H1 (cell line): ENCODE results near the gene SH3BP5. TPM values are rescaled to one million over a fixed set of nuclear protein-coding genes. Genes with fewer than 3 reads are reported as not detected.

Source experiments
- CTCF ChIA-PET: fragments of 300-600 bp; sonication (Branson Sonifier 250); formaldehyde crosslinking; loops from one replicate; lab custom pipeline; 2021; ENCODE audit not compliant: partially characterized antibody; lab: Charles Lee
- POLR2A ChIA-PET: fragments of 300-600 bp; sonication (Branson Sonifier 250); formaldehyde crosslinking; loops from one replicate; lab custom pipeline; 2021; ENCODE audit warnings: inconsistent platforms; ENCODE audit not compliant: partially characterized antibody; lab: Charles Lee
- DNase-seq, 2 experiments: peaks; one replicate each; pipeline versions ENCODE4 v3.0.0 to v3.0.0-alpha.2; 2010 to 2022; ENCODE audit warnings: low spot score in 2 of 2, low read depth in 1 of 2, mixed read lengths in 1 of 2
- FAIRE-seq: peaks from 2 replicates; lab custom pipeline; 2011; peaks lifted over from hg19 to GRCh38; lab: Jason Lieb, UNC
- H2AFZ ChIP-seq: 2 replicates; pipeline ENCODE4 v1.8.1; 2012; ENCODE audit warnings: low read length, inconsistent platforms
- H2AK5ac ChIP-seq: 2 replicates; pipeline ENCODE4 v1.6.1; 2013; ENCODE audit warnings: low read depth, low read length
- H2BK120ac ChIP-seq: replicated peaks from 2 replicates; pipeline ENCODE3; 2013; ENCODE audit warnings: low read depth, low read length, inconsistent platforms
- H2BK12ac ChIP-seq: 2 replicates; pipeline ENCODE4 v1.6.1; 2013; ENCODE audit warnings: low read depth, low read length
- H2BK15ac ChIP-seq: 2 replicates; pipeline ENCODE4 v1.6.1; 2013; ENCODE audit warnings: low read length
- H2BK20ac ChIP-seq: 2 replicates; pipeline ENCODE4 v1.6.1; 2013; ENCODE audit warnings: low read length
- H2BK5ac ChIP-seq: 2 replicates; pipeline ENCODE4 v1.6.1; 2013; ENCODE audit warnings: low read depth, low read length
- H3K14ac ChIP-seq: 2 replicates; pipeline ENCODE4 v1.6.1; 2013; ENCODE audit warnings: inconsistent platforms; ENCODE audit not compliant: insufficient read length
- H3K18ac ChIP-seq: 2 replicates; pipeline ENCODE4 v1.6.1; 2013; ENCODE audit warnings: low read length; ENCODE audit errors: extremely low read depth
- H3K23ac ChIP-seq: 2 replicates; pipeline ENCODE4 v1.6.1; 2013; ENCODE audit warnings: inconsistent platforms; ENCODE audit not compliant: insufficient read length
- H3K23me2 ChIP-seq: 2 replicates; pipeline ENCODE4 v1.6.1; 2013; ENCODE audit warnings: low read depth, low read length
- H3K27ac ChIP-seq: 2 replicates; pipeline ENCODE4 v1.6.1; 2011; ENCODE audit warnings: low read depth, low read length, inconsistent platforms
- H3K27me3 ChIP-seq, 4 experiments: replicated peaks in 1 of 4; 1 replicate in 1 of 4; 2 replicates in 3 of 4; pipeline versions ENCODE4 v1.6.1 to v1.8.1; 2011 to 2013; ENCODE audit warnings: low read length in 3 of 4, mild to moderate bottlenecking in 3 of 4, inconsistent platforms in 2 of 4, mixed read lengths in 2 of 4, moderate library complexity in 1 of 4; ENCODE audit not compliant: control insufficient read depth in 3 of 4, insufficient read depth in 3 of 4; ENCODE audit errors: extremely low read depth in 1 of 4
- H3K36me3 ChIP-seq, 4 experiments: 2 replicates each; pipeline versions ENCODE4 v1.6.1 to v1.8.1; 2011 to 2013; ENCODE audit warnings: mild to moderate bottlenecking in 4 of 4, low read length in 3 of 4, moderate library complexity in 2 of 4, control low read depth in 1 of 4, inconsistent platforms in 1 of 4; ENCODE audit not compliant: insufficient read depth in 4 of 4, control insufficient read depth in 2 of 4
- H3K4ac ChIP-seq: replicated peaks from 2 replicates; pipeline ENCODE3; 2013; ENCODE audit warnings: low read length, low read depth, mixed read lengths, inconsistent platforms; ENCODE audit not compliant: insufficient read length
- H3K4me1 ChIP-seq, 4 experiments: replicated peaks in 1 of 4; 1 replicate in 1 of 4; 2 replicates in 3 of 4; pipeline versions ENCODE4 v1.6.1 to v1.8.1; 2011 to 2013; ENCODE audit warnings: low read length in 3 of 4, inconsistent platforms in 2 of 4, mixed read lengths in 1 of 4; ENCODE audit not compliant: insufficient read depth in 4 of 4, control insufficient read depth in 3 of 4
- H3K4me2 ChIP-seq, 2 experiments: 2 replicates each; pipeline versions ENCODE4 v1.6.1 to v1.8.1; 2011 to 2013; ENCODE audit warnings: low read depth in 2 of 2, low read length in 2 of 2, control low read depth in 1 of 2, inconsistent platforms in 1 of 2, mild to moderate bottlenecking in 1 of 2; ENCODE audit not compliant: insufficient read depth in 1 of 2
- H3K4me3 ChIP-seq, 4 experiments: fragments of 200-600, 300-600 bp in 1 of 4; sonication (generic), shearing (Covaris generic), sonication (Bioruptor Twin) in 1 of 4; 2 replicates each; pipeline versions ENCODE4 v1.5.1 to v1.8.1; 2011 to 2016; ENCODE audit warnings: low read length in 4 of 4, low read depth in 3 of 4, control low read depth in 2 of 4, inconsistent platforms in 2 of 4, mild to moderate bottlenecking in 2 of 4, mixed read lengths in 1 of 4, moderate library complexity in 1 of 4; ENCODE audit not compliant: insufficient read depth in 2 of 4; ENCODE audit errors: extremely low read depth in 1 of 4
- H3K56ac ChIP-seq: replicated peaks from 2 replicates; pipeline ENCODE3; 2013; ENCODE audit warnings: low read depth, mild to moderate bottlenecking, mixed read lengths, low read length, inconsistent platforms; ENCODE audit not compliant: insufficient read length
- H3K79me1 ChIP-seq: 2 replicates; pipeline ENCODE4 v1.6.1; 2013; ENCODE audit warnings: low read depth, low read length, control low read depth
- H3K79me2 ChIP-seq, 2 experiments: 2 replicates each; pipeline versions ENCODE4 v1.6.1 to v1.8.1; 2012 to 2013; ENCODE audit warnings: low read length in 2 of 2, mild to moderate bottlenecking in 2 of 2, inconsistent platforms in 1 of 2; ENCODE audit not compliant: insufficient read depth in 2 of 2, control insufficient read depth in 1 of 2
- H3K9ac ChIP-seq, 4 experiments: replicated peaks in 1 of 4; 1 replicate in 1 of 4; 2 replicates in 3 of 4; pipeline versions ENCODE4 v1.6.1 to v1.8.1; 2011 to 2013; ENCODE audit warnings: low read depth in 3 of 4, low read length in 3 of 4, control low read depth in 2 of 4, mild to moderate bottlenecking in 2 of 4, moderate library complexity in 2 of 4, inconsistent platforms in 1 of 4; ENCODE audit errors: extremely low read depth in 1 of 4
- H3K9me3 ChIP-seq, 2 experiments: 2 replicates each; pipeline versions ENCODE4 v1.6.1 to v1.8.1; 2012 to 2013; ENCODE audit warnings: mild to moderate bottlenecking in 2 of 2, moderate library complexity in 2 of 2, control low read depth in 1 of 2, inconsistent platforms in 1 of 2, low read depth in 1 of 2, low read length in 1 of 2, mixed read lengths in 1 of 2; ENCODE audit not compliant: insufficient read depth in 2 of 2
- H4K20me1 ChIP-seq, 2 experiments: replicated peaks in 1 of 2; 2 replicates each; pipeline versions ENCODE3 to v1.8.1; 2011 to 2013; ENCODE audit warnings: inconsistent platforms in 2 of 2, low read length in 2 of 2, mild to moderate bottlenecking in 1 of 2; ENCODE audit not compliant: insufficient read depth in 2 of 2, control insufficient read depth in 1 of 2
- H4K5ac ChIP-seq: 2 replicates; pipeline ENCODE4 v1.6.1; 2013; ENCODE audit warnings: low read length, low read depth, mixed read lengths, inconsistent platforms; ENCODE audit not compliant: insufficient read length
- H4K8ac ChIP-seq: 2 replicates; pipeline ENCODE4 v1.8.0; 2013; ENCODE audit warnings: mild to moderate bottlenecking, moderate library complexity, low read length, inconsistent platforms; ENCODE audit not compliant: insufficient read depth; ENCODE audit errors: extremely low read depth
- H4K91ac ChIP-seq: replicated peaks from 2 replicates; pipeline ENCODE3; 2013; ENCODE audit warnings: low read length, mixed read lengths, inconsistent platforms; ENCODE audit not compliant: insufficient read length
- JUND ChIP-seq: IDR thresholded peaks from 2 replicates; pipeline ENCODE4 v1.6.1; 2011; ENCODE audit warnings: mild to moderate bottlenecking, improper control_type of control experiment, low read length
- KDM1A ChIP-seq: fragments of 200-600, 300-600 bp; sonication (generic); IDR thresholded peaks from 2 replicates; pipeline ENCODE4 v1.7.1; 2016; ENCODE audit warnings: mild to moderate bottlenecking, low read length, borderline replicate concordance
- POU5F1 ChIP-seq: IDR thresholded peaks from 2 replicates; pipeline ENCODE4 v1.6.1; 2011; ENCODE audit warnings: low read depth, mild to moderate bottlenecking, low read length, moderate library complexity
- RFX5 ChIP-seq: IDR thresholded peaks from 2 replicates; pipeline ENCODE4 v1.6.1; 2011; ENCODE audit warnings: low read depth, low read length, improper control_type of control experiment, borderline replicate concordance
- SIRT6 ChIP-seq: IDR thresholded peaks from one replicate; pipeline ENCODE4 v1.7.1; 2012; ENCODE audit warnings: low read length, inconsistent platforms
- YY1 ChIP-seq: IDR thresholded peaks from 2 replicates; pipeline ENCODE4 v1.6.1; 2011; ENCODE audit warnings: low read depth, mild to moderate bottlenecking, low read length
- WGBS, 2 experiments: shearing (Covaris generic) in 1 of 2; methylation state at CpG; one replicate each; pipeline versions ENCODE4 v1.1.6 to v1.1.7; 2013 to 2015; ENCODE audit warnings: low lambda C conversion rate in 2 of 2, mixed read lengths in 2 of 2, inconsistent platforms in 1 of 2, low coverage in 1 of 2, missing lambda C conversion rate in 1 of 2; ENCODE audit not compliant: insufficient replicate concordance in 2 of 2, insufficient coverage in 1 of 2, insufficient read length in 1 of 2; ENCODE audit errors: extremely low coverage in 1 of 2, missing lambda C conversion rate in 1 of 2; 5-methylcytosine and 5-hydroxymethylcytosine counted together
- polyA plus RNA-seq, 7 experiments: library from polyadenylated mRNA; depleted of rRNA in 3 of 7; stranded (reverse) in 5 of 7; unstranded in 2 of 7; fragments of >200 nt in 5 of 7; fragments of 200-250 nt in 2 of 7; gene quantifications; 1 replicate in 5 of 7; 2 replicates in 1 of 7; 4 replicates in 1 of 7; pipeline versions ENCODE4 v1.2.1 to v1.2.3, GENCODE V29; 2011 to 2013; ENCODE audit warnings: missing spikeins in 2 of 7, mixed read lengths in 2 of 7
- total RNA-seq: library from RNA; stranded (reverse); fragmentation: NEBNext Ultra II Directional; extraction: Animal tissue kit (Norgen Biotek cat#: 25700); gene quantifications from 2 replicates; pipeline ENCODE4 v1.2.1, GENCODE V29; 2021

SH3BP5 gene
- total and polyA plus RNA-seq, 2 of the 8 experiments (the other 6 are each of a cell fraction or from before 2014, with no cell fraction given), result 7.1 to 9.7 TPM

DNA sequence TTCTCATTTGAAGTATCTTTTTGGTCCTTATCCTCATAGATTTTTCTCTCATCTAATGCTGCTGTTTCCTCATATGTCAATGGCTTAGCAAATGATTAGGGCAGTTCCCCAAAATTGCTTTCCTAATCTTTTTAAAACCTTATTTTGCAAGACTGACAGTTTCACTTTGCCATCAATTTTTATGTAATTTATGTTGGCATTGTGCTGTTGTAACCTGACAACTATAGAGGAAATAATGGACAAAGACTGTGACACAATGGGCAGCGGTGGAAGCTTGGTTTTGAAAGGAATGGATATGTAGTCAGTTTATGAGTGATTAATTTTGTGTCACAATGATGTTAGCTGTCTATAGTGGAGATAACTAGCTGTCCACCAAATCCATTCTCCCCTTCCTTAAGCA lies 10.6 kb upstream of the SH3BP5 start:
- Histone ChIP-seq H3K4me3 (no peak overlapping the region), H3K14ac (no peak overlapping the region), H3K4me1 (no peaks in the 10 kb centered on the region), H3K9ac (no peak overlapping the region), H3K23ac (no peak overlapping the region), H4K5ac (no peak overlapping the region), H2AFZ (no peak overlapping the region), H2BK12ac (no peak overlapping the region), H3K4ac (no peak overlapping the region), H4K8ac (no peak overlapping the region), H2AK5ac (no peak overlapping the region), H3K27ac (no peak overlapping the region), H2BK20ac (no peak overlapping the region), H3K4me2 (no peak overlapping the region), H3K56ac (no peak overlapping the region), H3K9me3 (no peaks in the 10 kb centered on the region), H2BK15ac (no peak overlapping the region), H3K18ac (no peak overlapping the region), H3K27me3 (no peaks in the 10 kb centered on the region), H2BK5ac (no peak overlapping the region), H3K23me2 (no peaks in the 10 kb centered on the region), H4K20me1 (no peaks in the 10 kb centered on the region), H4K91ac (no peak overlapping the region), H3K79me2 (no peaks in the 10 kb centered on the region), H3K36me3 (no peaks in the 10 kb centered on the region), H3K79me1 (no peaks in the 10 kb centered on the region), H2BK120ac (no peak overlapping the region)
- TF ChIP-seq KDM1A (no peak), RFX5 (no peak), SIRT6 (no peak), YY1 (no peak), JUND (no peak), POU5F1 (no peak)
- DNase-seq (no peak), FAIRE-seq (no peak)
- WGBS, 2 experiments, result 85% methylated on average over 1 of the region's 1 CpG; no CpG with 5 or more reads in 1 of the 2 experiments
- CTCF ChIA-PET, result interaction anchor here (1.3 to 3.0 kb wide), 3 partner anchors 8 to 76 kb away, joined by 3 to 20 read pairs (median 4); partner anchors contain the start of gene SH3BP5
- POLR2A ChIA-PET, result no interaction called here
